T follicular helper cell (primary cell): Measurements from ENCODE around the gene C1QTNF4.
"Not testable (repeated sequence)": the region's sequence is repeated elsewhere in the genome, so short reads cannot be mapped to it uniquely, and the experiment has no call there.

Source experiments
- DNase-seq: peaks from one replicate; pipeline ENCODE4 v3.0.0-alpha.2; 2020; ENCODE audit warnings: low read depth
- total RNA-seq, 2 experiments: gene quantifications; one replicate each; lab custom pipeline; 2026; lab: John Stamatoyannopoulos, UW

Gene C1QTNF4
- 0 to 0.54 reads per million in 2 experiments for total RNA-seq

DNA sequence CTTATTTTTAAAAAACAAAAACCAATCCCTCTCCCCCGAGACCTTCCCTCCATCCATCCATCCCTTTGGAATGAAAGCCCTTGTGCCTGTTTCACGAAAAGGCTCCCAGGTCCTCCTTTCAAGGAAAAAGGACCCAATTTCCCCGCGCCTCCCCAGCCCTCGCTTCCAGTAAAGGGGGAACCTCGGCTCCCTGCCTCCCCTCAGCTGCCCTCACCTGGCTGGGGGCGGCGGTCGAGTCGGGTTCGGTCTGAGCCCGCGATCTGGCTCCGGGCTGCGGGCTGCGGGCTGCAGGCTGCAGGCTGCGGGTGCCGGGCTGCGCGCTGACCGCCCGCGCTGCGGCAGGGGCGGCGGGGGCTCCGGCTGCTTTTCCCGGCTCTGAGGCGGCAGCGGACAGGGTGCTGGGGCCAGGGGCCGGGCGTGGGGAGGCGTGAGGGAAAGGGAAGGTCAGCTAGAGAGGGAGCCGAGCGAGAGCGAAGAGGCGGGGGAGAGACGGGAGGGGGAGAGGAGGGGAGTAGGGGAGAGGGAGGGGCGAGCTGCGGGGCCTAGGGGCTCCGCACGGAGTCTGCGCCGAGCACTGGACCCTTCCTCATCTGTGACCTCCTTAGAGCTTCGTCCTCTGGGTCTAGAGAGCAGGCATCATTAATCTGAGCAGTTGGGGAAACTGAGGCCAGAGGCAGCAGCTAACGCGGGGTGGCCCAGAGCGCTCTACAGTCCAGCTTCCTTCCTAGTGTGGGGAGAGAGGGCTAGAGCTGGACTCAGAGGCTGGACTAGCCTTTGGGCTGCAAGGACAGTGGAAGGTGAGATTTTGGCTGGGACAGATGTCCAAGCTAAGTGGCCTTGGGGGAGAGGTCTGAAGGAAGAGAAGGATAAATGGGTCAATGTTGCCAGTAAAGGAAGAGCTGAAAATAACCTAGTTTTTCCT is at the start of gene C1QTNF4:
Gene C1QTNF4 (minus strand): TSS at position 478 of the 922 bp plus-strand sequence. CDS start 3,601 bp downstream, outside the sequence.
- no peak for DNase-seq

DNA sequence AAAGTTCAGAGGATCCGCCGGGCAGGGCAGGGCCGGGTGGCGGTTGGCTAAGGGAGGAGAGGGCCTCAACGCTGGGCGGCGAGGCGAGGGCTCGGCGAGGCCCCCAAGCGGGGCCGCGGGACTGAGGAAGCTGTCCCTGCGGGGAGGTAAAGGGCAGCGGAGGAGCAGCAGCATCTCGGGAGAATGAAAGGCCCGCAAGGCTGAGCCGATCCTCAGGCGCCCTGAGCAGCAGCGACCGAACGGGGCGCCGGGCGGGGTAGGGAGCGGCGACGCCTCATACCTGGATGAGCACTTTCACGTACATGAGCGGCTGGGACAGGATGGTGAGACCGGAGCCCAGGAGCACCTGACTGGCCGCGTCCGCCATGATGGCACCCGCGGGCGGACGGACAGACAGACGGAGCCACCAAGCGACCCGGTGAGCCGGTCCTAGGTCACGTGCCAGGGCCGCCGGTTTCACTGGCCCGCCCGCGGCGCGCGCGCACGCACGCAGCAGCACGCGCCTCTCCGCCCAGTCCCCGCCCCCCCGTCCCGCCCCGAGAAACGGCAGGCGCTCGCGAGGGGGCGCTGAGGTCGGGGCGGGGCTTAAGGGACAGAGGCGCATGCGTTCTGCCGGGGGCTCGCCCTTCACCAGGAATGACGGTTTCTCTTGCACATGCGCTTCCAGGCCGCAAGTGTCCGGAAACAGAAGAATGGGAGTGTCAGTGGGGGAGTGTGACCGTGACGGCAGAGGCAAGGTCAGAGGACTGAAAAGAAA is 48.1 kb upstream of the C1QTNF4 start, which contains the start of gene MTCH2:
Gene MTCH2 (minus strand): TSS at position 461 of the 757 bp plus-strand sequence. CDS start 94 bp downstream, at position 367.
- peak; percentile 92 for DNase-seq

DNA sequence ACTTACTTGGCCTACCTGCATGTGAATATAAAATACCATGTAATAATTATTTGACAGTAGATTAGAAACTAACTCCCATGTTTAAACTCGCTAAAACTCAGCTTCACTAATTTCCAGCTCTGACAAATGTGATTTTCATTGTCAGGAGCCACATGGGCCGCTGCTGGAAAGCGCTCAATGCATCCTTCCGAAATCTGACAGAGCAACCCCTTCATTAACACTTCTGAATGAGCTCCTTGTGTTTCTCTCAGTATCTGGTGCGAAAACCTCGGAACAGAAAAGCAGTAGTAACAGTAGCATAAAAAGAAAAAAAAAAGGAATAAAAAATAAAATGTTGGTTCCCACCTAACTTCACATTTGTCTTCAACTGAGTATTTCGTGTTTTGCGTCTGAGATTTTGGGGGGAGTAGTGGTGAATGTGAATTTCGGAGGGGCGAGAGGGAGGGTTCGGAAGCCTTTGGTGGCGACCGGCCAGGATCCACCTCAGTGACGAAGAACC is 47.4 kb upstream of the C1QTNF4 start:
- no peak for DNase-seq

DNA sequence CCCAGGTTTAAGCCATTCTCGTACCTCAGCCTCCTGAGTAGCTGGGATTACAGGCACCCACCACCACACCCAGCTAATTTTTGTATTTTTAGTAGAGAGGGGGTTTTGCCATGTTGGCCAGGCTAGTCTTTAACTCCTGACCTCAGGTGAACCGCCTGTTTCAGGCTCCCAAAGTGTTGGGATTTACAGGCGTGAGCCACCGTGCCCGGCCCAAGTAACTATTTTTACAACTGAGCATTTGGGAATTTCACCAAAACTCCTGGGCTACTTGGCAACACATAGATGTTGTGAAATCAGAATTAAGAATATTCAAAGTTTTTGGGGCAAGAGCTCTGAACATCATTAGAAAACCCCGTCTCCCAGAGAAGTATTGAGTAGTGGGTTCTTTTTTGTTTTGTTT is 46.3 kb upstream of the C1QTNF4 start:
- not testable (repeated sequence) for DNase-seq

DNA sequence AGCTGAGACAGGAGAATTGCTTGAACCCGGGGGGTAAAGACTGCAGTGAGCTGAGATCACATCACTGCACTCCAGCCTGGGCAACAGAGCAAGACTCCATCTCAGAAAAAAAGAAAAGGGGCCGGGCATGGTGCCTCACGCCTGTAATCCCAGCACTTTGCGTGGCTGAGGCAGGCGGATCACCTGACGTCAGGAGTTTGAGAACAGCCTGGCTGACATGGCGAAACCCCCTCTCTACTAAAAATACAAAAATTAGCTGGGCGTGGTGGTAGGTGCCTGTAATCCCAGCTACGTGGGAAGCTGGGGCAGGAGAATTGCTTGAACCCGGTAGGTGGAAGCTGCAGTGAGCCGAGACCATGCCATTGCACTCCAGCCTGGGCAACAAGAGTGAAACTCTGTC is 42.1 kb upstream of the C1QTNF4 start:
- DNase-seq = not testable (repeated sequence)

DNA sequence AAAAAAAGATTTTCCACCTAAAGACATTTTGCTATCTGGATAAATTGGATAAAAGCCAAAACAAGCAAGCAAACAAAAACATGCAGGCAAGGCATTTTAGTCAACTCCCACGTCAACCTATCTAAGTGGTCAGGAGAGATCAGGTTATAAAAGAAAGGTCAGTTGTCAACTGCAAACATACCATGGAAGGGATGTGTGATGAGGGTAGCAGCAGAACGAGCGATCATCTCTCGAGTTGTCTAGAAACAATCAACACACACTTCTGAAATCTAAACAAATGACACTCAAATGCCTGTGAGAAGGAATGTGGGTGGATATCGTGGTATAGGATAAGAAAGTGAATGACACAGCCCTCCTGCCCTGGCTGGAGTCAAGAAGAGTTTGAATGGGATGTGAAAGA is 37.3 kb upstream of the C1QTNF4 start:
- DNase-seq = no peak

DNA sequence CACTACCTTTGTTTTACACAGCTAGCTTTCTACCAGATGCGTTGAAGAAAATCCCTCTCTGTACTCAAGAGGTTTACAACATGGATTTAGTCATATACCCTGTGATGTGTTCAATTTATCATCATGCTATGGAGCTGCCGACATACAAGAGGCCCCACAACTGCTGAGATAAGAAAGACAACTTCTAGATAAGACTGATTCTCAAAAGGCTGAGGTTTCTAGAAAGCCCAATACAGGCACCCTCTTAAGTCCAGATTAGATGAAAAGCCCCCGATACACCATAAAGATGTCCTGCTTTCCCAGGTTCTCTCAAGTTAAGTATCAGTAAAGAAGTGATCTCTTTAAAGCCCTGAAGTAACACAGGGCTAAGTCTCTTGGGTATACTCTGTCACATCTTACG is 33.8 kb upstream of the C1QTNF4 start:
- DNase-seq = no peak

DNA sequence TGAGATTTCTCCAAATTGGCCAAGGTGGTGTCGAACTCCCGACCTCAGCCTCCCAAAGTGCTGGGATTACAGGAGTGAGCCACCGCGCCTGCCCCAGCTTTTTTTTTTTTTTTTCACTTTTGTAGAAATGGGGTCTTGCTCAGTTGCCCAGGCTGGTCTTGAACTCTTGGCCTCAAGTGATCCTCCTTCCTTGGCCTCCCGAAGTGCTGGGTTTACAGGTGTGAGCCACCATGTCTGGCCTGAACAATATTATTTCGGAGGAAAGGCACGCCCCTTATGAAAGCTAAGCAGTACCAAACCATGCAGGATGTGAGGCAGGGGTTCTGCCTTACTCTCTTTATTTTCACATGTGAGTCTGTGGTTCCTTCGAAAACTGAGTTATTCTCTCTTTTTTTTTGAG is 32.0 kb upstream of the C1QTNF4 start:
- no peak for DNase-seq

DNA sequence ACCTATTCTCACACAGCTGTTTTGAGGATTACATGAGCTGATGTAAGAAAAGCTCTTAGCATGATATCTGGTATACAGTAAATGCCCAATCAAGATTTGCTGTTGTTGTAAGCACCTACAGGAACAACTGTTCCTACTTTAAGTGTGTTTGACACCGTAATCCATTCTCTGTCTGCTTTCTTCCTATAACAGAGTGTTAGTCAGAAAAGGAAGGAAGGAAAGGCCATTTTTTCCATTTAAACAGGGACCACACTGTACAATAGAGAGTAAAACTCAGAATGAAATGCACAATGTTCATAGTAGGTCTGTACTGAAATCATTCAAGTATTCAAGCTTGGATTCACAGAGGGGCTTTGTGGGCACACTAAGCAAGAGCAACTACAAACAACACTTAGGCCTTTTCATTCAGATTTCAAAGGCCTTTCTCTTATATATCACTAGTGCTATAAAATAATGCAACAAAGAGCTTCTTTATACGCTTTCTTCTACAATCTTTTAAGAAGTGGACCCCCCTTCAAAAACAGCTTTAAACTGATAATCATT is 26.7 kb upstream of the C1QTNF4 start:
- no peak for DNase-seq

DNA sequence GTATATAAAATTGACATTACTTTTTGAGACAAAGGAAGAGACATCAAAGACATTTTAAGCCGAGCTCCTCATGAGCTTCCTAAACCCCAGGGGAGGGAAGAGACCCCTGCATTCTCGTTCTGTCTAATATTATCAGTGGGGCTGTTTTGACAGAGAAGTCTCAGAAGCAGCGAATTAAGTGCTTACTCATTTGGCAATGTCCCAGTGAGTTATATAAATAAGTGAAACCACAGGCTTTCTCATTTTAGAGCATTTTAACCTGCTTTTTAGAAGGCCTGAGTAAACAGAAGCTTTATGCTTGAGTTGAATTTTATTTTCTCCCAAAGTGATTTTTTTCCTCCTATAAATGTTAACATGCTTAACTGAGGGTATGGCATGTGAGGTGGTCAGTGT is 23.2 kb upstream of the C1QTNF4 start:
- no peak for DNase-seq

DNA sequence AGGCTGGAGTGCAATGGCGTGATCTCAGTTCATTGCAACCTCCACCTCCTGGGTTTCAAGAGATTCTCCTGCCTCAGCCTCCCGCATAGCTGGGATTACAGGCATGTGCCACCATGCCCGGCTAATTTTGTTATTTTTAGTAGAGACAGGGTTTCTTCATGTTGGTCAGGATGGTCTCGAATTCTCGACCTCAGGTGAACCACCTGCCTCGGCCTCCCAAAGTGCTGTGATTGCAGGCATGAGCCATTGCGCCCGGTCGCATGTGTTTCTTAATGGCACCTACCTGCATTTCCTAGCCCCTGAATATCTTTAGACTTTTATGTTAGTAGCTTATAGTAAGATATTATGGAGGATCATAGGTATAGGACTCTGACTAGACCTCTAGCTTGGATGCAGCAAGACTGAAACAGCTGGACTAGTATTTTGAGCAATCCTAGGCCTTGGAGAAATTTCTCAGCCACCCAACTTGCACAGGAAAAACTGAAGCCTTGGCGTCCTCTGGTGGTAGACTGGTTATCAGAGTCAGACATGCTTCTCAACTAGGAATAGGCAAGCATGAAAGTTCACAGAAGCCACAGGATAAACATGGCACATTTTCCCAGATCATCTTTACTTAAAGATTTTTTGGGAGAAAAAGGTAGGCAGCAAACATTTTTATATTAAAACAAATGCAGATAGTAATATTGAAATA is 22.7 kb upstream of the C1QTNF4 start:
- DNase-seq = no peak

DNA sequence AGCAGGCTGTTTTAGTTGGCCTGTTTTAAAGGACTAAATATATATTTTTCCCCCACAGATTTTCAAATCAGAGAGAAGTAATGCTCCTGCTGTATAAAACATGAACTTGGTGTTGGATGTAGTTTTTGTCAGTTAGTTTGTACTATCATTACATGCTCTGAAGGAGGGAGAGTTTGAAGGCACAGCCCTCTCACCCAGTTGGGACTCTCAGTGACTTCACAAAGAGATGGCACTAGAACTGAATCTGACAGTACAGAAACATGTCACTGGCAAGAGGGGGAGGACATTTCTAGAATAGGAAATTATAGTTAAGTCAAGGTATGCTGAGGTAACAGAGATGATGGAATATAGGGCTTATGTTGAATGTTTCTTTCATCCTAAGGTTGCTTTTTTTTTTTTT is 21.0 kb upstream of the C1QTNF4 start:
- no peak for DNase-seq

DNA sequence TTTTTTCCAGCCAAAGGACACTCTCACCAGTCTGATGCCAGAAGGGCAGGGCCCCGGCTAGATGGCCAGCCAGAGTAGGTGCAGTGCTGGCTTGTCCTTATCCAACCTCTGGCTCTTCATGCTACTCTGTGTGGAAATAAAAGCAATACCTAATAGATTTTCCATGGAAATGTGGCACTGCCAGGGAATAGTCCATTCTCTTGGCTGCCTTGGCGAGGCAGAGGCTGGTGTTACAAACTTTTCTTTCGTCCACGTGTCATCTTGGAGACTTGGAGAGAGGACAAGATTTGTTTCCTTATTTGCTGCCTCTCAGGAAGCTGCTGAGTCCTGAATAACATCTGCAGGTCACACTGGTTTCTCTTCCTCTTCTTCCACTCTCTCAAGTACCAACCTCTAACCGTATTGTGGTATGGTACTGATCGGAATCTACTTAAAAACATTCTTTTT is 17.2 kb upstream of the C1QTNF4 start:
- no peak for DNase-seq

DNA sequence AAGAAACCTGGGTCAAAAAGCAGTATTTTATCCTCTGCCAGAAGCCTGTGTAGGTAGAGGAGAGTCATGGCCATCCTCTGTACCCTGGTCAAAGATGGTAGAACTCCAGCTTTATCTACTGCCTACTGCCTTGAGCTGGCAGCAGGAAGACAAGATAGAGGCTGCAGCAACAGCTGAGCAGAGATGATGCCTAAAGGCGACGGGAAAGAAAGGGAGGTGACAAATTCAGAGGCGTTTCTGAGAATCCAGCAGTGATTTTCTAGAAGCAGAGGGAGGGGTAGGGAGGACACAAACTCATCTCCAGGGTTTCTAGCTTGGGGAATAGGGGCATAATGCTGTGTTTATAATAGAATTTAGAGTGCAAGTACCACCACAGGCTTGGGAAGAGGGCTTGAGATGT is 15.5 kb upstream of the C1QTNF4 start:
- no peak for DNase-seq

DNA sequence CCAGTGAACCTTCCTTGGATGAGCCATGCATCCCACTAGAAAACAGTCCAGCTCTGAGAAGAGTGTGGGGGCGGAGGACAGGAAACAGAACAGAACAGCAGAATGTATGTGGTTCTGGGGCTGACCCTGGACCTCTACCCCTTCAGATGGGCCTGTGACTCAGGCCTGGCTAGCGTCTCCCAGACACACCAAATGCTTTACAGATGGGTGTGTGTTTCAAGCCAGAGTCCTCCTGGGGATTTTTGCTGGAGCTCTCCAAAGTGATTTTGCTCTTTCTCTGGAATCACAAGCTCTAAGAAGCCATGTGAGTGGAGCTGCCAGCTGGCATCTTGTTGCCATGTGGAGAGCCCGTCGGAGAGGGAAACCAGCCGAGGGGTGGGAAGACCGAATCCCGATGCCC is 13.2 kb upstream of the C1QTNF4 start:
- no peak for DNase-seq

DNA sequence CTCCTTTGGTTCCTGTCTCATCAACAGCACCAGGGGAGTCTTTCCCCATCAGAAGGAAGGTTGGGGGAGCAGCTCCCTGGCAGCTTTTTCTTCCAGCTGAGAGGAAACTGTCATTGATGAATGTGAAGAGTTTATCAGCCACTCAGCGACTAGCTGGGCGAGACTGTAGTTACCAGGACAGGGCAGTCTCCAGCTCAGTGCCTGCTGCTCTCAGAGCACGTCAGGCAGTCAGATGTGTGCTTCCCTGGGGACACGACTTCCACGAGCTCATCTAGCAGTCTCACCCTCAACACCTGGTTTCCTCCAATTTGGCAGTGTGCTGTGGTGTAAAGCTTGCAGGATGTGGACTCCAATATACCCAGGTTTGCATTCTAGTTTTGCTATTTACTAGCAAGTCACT is 12.5 kb upstream of the C1QTNF4 start:
- no peak for DNase-seq

DNA sequence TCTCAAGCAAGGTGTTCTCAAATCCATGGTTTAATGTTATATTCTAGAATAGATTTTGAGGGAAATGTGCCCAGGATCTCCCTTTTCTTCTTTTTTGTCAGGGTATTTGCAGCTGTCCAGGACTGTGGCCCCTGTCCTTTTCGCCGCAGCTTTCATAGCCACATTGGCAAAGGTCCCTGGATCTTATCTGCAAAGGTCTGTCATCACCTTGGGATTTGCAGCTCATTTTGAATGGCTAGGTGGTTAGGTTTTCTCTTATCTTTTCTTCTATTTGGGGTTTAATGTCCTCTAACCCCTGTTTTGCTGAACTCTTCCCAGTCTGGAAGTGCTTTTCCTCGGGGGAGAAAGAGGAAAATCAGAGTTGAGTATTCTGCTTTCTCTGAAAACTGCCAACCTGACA is 11.7 kb upstream of the C1QTNF4 start:
- no peak for DNase-seq

DNA sequence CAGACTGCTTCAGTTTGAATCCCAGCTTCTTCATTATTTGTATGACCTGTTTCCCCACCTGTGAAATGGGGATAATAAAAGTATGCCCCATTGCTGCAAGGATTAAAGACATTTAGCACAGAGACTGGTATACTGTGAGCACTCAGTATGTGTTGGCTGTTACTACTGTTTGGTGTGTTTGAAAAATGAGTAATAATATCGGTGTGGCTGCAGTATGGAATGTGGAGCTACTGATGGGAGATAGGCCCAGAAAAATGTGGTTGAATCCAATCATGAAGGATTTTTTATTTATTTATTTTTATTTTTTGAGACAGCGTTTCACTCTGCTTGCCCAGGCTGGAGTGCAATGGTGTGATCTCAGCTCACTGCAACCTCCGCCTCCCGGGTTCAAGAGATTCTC is 9.1 kb upstream of the C1QTNF4 start:
- DNase-seq = no peak

DNA sequence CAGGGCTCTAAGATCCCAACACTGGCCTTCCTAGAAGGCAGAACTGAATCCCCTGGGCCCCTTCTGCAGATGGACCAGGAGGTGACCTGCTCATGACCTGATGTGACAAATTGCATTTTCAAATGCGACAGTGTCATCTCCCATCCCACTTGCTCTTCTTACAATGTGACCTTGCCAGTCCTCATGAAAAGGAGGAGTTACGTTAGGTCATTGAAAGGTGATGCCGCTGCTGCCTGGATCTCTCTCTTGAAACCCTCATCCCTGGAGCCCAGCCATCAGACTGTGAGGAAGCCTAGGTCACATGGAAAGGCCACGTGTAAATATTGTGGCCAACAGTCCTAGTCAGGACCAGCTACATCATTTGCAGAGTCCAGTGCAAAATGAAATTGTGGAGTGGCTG is 5.7 kb upstream of the C1QTNF4 start:
- DNase-seq = no peak

DNA sequence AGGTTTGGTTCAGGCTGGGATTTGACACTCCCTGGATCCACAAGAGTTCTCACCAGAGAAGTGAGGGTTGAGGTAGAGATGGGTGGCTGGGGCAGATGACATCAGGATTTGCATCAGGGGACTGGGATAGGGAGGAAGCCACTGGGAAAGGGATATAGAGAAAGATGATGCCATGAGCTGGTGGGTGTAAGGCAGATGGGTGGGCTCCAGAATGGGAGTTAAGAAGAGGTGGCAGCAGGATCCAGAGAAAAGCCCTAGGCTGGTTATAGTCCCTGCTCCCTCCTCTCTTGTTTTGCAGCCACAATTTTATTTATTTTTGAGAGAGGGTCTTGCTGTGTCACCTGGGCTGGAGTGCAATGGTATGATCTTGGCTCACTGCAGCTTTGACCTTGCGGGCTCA is 1.8 kb upstream of the C1QTNF4 start:
- no peak for DNase-seq

DNA sequence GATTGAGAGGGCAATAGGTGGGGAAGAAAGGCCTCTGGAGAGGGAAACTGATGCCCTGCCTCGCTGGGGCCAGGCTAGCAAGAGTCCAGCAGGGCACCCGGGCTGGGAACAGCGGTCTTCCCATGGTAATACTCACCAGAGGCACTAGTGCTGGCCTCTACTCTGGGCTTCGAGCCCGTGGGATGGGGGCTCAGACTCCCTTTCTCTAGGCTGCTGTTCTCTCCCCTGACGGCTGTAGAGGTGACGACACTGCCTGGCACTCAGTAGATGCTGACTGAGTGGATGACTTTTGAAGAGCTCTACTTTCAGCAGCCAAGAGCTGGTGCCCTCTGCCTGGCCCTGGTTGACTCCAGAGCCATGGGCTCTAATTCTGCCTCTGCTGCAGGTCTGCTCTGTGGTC is 818 bp upstream of the C1QTNF4 start:
- DNase-seq = no peak

DNA sequence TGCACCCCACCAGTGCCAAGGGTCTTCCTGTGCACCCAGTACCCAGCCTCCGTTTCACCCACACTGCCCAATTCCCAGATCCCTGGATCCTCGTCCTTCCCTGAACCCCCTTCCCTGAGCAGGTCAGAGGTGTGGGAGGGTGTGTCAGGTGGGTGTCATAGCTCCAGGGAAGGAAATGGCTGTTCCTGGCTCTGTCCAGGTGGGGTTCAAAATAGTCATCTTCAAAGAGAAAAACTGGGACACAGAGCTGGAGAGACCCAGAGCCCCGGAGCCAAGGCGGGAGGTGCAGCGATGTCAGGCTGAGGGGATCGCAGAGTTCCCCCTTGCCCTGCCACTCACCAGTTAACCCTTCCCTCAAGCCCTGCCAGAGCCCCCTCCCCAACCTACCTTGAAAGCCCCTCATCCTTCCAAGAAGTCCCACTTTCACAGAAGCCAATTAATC is 698 bp downstream of the C1QTNF4 start:
- DNase-seq = no peak
